PC-3 (cell line): ENCODE measurements around the gene ADAMTSL3.

ENCODE experiments used
- CTCF ChIP-seq: fragments of 300-600 bp; sonication (generic); conservative IDR thresholded peaks from 2 replicates; pipeline ENCODE4 v1.5.1; 2017; ENCODE audit warnings: antibody characterized with exemption, low read depth, mild to moderate bottlenecking, low read length
- EZH2 ChIP-seq: fragments of 300-600 bp; sonication (generic); IDR thresholded peaks from one replicate; pipeline ENCODE4 v1.6.1; 2017; ENCODE audit warnings: antibody characterized with exemption, mild to moderate bottlenecking, low read length; ENCODE audit not compliant: unreplicated experiment
- EZH2phosphoT487 ChIP-seq: fragments of 300-600 bp; sonication (generic); IDR thresholded peaks from 2 replicates; pipeline ENCODE4 v1.6.1; 2018; ENCODE audit warnings: mild to moderate bottlenecking, antibody characterized with exemption, low read length, borderline replicate concordance

GRCh38 chr15:83650831-83651230, 3.1 kb upstream of the ADAMTSL3 start:
- TF ChIP-seq CTCF: no peak
- TF ChIP-seq EZH2: no peak
- no peak for TF ChIP-seq EZH2phosphoT487
